ENCODE results near the gene CCDC57.

The CCDC57 gene

GRCh38 chr17:82087961-82088837 lies 124.4 kb downstream of the CCDC57 start:
- Histone ChIP-seq H3K36me3 (ENCODE audit: control insufficient read depth in 2 of 2, insufficient read depth in 2 of 2, low read length in 2 of 2) (peaks cover 41 to 43% of the 10 kb centered on the region in 2 donors), H3K27ac (ENCODE audit: low read length) (no peak overlapping the region), H3K9me3 (ENCODE audit: control insufficient read depth in 2 of 2, low read length in 2 of 2) (no peaks in the 10 kb centered on the region), H3K27me3 (ENCODE audit: control insufficient read depth in 1 of 2, insufficient read depth in 2 of 2, low read length in 2 of 2) (no peaks in the 10 kb centered on the region), H3K4me1 (ENCODE audit: control insufficient read depth, insufficient read depth, low read length) (no peaks in the 10 kb centered on the region), H3K4me3 (ENCODE audit: low read length in 2 of 2) (no peak overlapping the region), H3K9ac (ENCODE audit: low read length in 2 of 2) (no peak overlapping the region)

GRCh38 chr17:82086941-82087906 lies 125.4 kb downstream of the CCDC57 start:
- Histone ChIP-seq H3K9ac (ENCODE audit: low read length in 2 of 2) (no peak overlapping the region), H3K36me3 (ENCODE audit: control insufficient read depth in 2 of 2, insufficient read depth in 2 of 2, low read length in 2 of 2) (peaks cover 41 to 45% of the 10 kb centered on the region in 2 donors), H3K4me3 (ENCODE audit: low read length in 2 of 2) (no peak overlapping the region), H3K4me1 (ENCODE audit: control insufficient read depth, insufficient read depth, low read length) (no peaks in the 10 kb centered on the region), H3K27me3 (ENCODE audit: control insufficient read depth in 1 of 2, insufficient read depth in 2 of 2, low read length in 2 of 2) (no peaks in the 10 kb centered on the region), H3K27ac (ENCODE audit: low read length) (no peak overlapping the region), H3K9me3 (ENCODE audit: control insufficient read depth in 2 of 2, low read length in 2 of 2) (no peaks in the 10 kb centered on the region)

GRCh38 chr17:82085931-82086764 lies 126.5 kb downstream of the CCDC57 start:
- no peak overlapping the region for H3K9ac ChIP-seq (ENCODE audit: low read length in 2 of 2)
- no peaks in the 10 kb centered on the region for H3K27me3 ChIP-seq (ENCODE audit: control insufficient read depth in 1 of 2, insufficient read depth in 2 of 2, low read length in 2 of 2)
- H3K36me3 ChIP-seq (ENCODE audit: control insufficient read depth in 2 of 2, insufficient read depth in 2 of 2, low read length in 2 of 2) = peaks cover 38 to 48% of the 10 kb centered on the region in 2 donors
- no peaks in the 10 kb centered on the region for H3K4me1 ChIP-seq (ENCODE audit: control insufficient read depth, insufficient read depth, low read length)
- no peak overlapping the region for H3K27ac ChIP-seq (ENCODE audit: low read length)
- no peak overlapping the region for H3K4me3 ChIP-seq (ENCODE audit: low read length in 2 of 2)
- H3K9me3 ChIP-seq (ENCODE audit: control insufficient read depth in 2 of 2, low read length in 2 of 2) = no peaks in the 10 kb centered on the region

DNA sequence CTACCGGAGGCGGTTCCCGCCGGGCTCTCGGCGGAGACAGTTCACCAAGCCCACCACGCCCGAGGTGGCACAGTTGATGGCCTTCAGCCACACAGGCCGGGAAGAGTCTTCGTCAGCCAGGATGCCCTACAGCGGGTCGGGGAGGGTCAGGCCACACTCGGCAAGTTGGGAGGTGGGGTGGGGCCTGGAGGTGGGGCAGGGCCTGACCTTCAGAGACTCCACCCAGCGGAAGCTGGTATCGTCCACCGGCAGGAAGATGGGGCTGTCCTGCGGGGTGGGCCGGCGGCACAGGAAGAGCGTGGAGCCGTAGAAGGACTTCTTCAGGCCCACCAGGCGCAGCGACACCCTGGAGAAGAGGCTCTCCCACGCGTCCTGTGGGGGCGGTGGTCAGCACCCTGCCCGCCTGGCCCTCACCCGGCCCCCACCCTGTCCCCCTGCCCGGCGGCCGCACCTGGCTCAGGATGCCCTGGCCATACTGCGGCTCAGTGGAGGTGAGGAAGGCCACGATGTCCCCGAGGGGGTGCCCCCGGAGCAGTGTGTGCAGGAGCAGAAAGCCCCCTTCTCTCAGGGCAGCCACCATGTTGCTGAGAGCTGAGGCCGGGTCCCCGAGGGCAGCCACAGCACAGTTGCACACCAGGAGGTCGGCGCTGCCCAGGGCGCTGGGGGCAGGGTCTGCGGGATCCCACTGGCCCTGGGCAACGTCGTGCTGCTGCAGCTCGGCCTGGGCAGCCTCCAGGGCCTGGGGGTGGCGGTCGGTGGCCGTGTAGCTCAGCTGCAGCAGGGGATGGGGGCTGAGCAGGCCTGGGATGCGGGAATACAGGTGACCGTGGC lies 127.4 kb downstream of the CCDC57 start:
- Histone ChIP-seq H3K9ac (ENCODE audit: low read length in 2 of 2) (no peak overlapping the region), H3K36me3 (ENCODE audit: control insufficient read depth in 2 of 2, insufficient read depth in 2 of 2, low read length in 2 of 2) (peaks cover 30 to 48% of the 10 kb centered on the region in 2 donors), H3K4me1 (ENCODE audit: control insufficient read depth, insufficient read depth, low read length) (no peaks in the 10 kb centered on the region), H3K4me3 (ENCODE audit: low read length in 2 of 2) (no peak overlapping the region), H3K9me3 (ENCODE audit: control insufficient read depth in 2 of 2, low read length in 2 of 2) (no peaks in the 10 kb centered on the region), H3K27ac (ENCODE audit: low read length) (no peak overlapping the region), H3K27me3 (ENCODE audit: control insufficient read depth in 1 of 2, insufficient read depth in 2 of 2, low read length in 2 of 2) (no peaks in the 10 kb centered on the region)

GRCh38 chr17:82084373-82085030 lies 128.1 kb downstream of the CCDC57 start:
- Histone ChIP-seq H3K36me3 (ENCODE audit: control insufficient read depth in 2 of 2, insufficient read depth in 2 of 2, low read length in 2 of 2) (peaks cover 25 to 46% of the 10 kb centered on the region in 2 donors), H3K4me3 (ENCODE audit: low read length in 2 of 2) (no peak overlapping the region), H3K27ac (ENCODE audit: low read length) (no peak overlapping the region), H3K9me3 (ENCODE audit: control insufficient read depth in 2 of 2, low read length in 2 of 2) (no peaks in the 10 kb centered on the region), H3K27me3 (ENCODE audit: control insufficient read depth in 1 of 2, insufficient read depth in 2 of 2, low read length in 2 of 2) (no peaks in the 10 kb centered on the region), H3K9ac (ENCODE audit: low read length in 2 of 2) (no peak overlapping the region), H3K4me1 (ENCODE audit: control insufficient read depth, insufficient read depth, low read length) (no peaks in the 10 kb centered on the region)

DNA sequence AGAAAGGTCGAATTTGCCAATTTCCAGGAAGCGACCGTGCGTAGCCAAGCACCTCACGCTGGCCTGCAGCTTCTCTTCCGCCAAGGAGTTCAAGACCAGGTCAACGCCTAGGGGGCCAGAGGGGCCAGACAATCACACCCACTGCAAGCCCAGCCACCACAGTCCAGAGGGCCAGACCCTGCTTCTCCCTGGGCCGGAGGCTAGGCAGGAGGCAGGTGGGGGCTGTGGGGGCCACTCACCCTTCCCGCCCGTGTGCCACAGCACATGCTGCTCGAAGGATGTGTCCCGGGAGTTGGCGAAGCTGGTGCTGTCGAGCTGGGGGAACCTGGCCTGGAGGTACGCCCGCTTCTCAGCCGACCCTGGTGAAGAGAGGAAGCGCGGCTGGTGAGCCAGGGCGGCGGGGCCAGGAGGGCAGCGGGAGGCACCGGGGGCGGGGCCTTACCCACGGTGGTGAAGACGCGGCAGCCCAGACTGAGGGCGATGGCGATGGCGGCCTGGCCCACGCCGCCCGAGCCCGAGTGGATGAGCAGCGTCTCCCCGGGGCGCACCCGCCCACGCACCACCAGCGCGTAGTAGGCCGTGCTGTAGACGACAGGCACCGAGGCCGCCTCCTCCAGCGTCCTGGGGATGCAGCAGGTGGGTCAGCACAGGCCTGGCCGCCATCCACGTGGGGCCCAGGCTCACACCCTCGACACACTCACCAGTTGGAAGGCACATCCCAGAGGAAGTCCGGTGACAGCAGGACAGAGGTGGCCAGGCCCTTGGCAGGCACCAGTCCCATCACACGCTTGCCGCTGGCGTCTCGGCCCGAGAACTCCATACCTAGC lies 128.9 kb downstream of the CCDC57 start:
- Histone ChIP-seq H3K27me3 (ENCODE audit: control insufficient read depth in 1 of 2, insufficient read depth in 2 of 2, low read length in 2 of 2) (no peaks in the 10 kb centered on the region), H3K9ac (ENCODE audit: low read length in 2 of 2) (no peak overlapping the region), H3K9me3 (ENCODE audit: control insufficient read depth in 2 of 2, low read length in 2 of 2) (no peaks in the 10 kb centered on the region), H3K4me1 (ENCODE audit: control insufficient read depth, insufficient read depth, low read length) (no peaks in the 10 kb centered on the region), H3K27ac (ENCODE audit: low read length) (no peak overlapping the region), H3K4me3 (ENCODE audit: low read length in 2 of 2) (no peak overlapping the region), H3K36me3 (ENCODE audit: control insufficient read depth in 2 of 2, insufficient read depth in 2 of 2, low read length in 2 of 2) (peaks cover 24 to 43% of the 10 kb centered on the region in 2 donors)

DNA sequence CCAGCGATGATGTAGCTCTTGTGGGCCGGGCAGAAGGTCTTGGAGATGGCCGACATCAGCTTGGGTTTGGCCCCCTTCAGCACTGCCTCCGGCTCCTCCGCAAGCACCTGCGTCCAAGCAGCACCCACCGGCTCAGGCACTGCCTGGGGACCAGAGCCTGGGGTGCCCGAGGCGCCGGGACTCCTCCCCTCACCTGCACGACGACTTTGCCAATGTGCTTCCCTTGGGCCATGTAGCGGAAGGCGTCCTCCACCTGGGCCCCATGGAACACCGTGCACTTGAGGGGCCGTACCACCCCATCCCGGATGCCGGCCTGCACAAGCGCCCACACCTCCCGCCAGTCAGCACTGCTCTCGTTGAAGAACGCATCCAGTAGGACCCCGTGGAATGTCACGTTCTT lies 129.6 kb downstream of the CCDC57 start:
- no peaks in the 10 kb centered on the region for H3K9me3 ChIP-seq (ENCODE audit: control insufficient read depth in 2 of 2, low read length in 2 of 2)
- H3K27ac ChIP-seq (ENCODE audit: low read length) = no peak overlapping the region
- H3K4me1 ChIP-seq (ENCODE audit: control insufficient read depth, insufficient read depth, low read length) = no peaks in the 10 kb centered on the region
- H3K36me3 ChIP-seq (ENCODE audit: control insufficient read depth in 2 of 2, insufficient read depth in 2 of 2, low read length in 2 of 2) = peaks cover 19 to 40% of the 10 kb centered on the region in 2 donors
- no peak overlapping the region for H3K9ac ChIP-seq (ENCODE audit: low read length in 2 of 2)
- H3K27me3 ChIP-seq (ENCODE audit: control insufficient read depth in 1 of 2, insufficient read depth in 2 of 2, low read length in 2 of 2) = no peaks in the 10 kb centered on the region
- no peak overlapping the region for H3K4me3 ChIP-seq (ENCODE audit: low read length in 2 of 2)

GRCh38 chr17:82082456-82082855 lies 130.2 kb downstream of the CCDC57 start:
- H3K9ac ChIP-seq (ENCODE audit: low read length in 2 of 2) = no peak overlapping the region
- no peaks in the 10 kb centered on the region for H3K9me3 ChIP-seq (ENCODE audit: control insufficient read depth in 2 of 2, low read length in 2 of 2)
- no peaks in the 10 kb centered on the region for H3K4me1 ChIP-seq (ENCODE audit: control insufficient read depth, insufficient read depth, low read length)
- H3K27me3 ChIP-seq (ENCODE audit: control insufficient read depth in 1 of 2, insufficient read depth in 2 of 2, low read length in 2 of 2) = no peaks in the 10 kb centered on the region
- H3K36me3 ChIP-seq (ENCODE audit: control insufficient read depth in 2 of 2, insufficient read depth in 2 of 2, low read length in 2 of 2) = peaks cover 16 to 35% of the 10 kb centered on the region in 2 donors
- H3K27ac ChIP-seq (ENCODE audit: low read length) = no peak overlapping the region
- H3K4me3 ChIP-seq (ENCODE audit: low read length in 2 of 2) = no peak overlapping the region

GRCh38 chr17:82081966-82082365 lies 130.7 kb downstream of the CCDC57 start:
- Histone ChIP-seq H3K9me3 (ENCODE audit: control insufficient read depth in 2 of 2, low read length in 2 of 2) (no peaks in the 10 kb centered on the region), H3K4me1 (ENCODE audit: control insufficient read depth, insufficient read depth, low read length) (no peaks in the 10 kb centered on the region)

More at GRCh38 chr17:82081966-82082365, 130.7 kb downstream of the CCDC57 start:
- no peak overlapping the region for H3K27ac ChIP-seq (ENCODE audit: low read length)
- no peaks in the 10 kb centered on the region for H3K27me3 ChIP-seq (ENCODE audit: control insufficient read depth in 1 of 2, insufficient read depth in 2 of 2, low read length in 2 of 2)
- H3K36me3 ChIP-seq (ENCODE audit: control insufficient read depth in 2 of 2, insufficient read depth in 2 of 2, low read length in 2 of 2) = peaks cover 13 to 33% of the 10 kb centered on the region in 2 donors
- no peak overlapping the region for H3K4me3 ChIP-seq (ENCODE audit: low read length in 2 of 2)
- no peak overlapping the region for H3K9ac ChIP-seq (ENCODE audit: low read length in 2 of 2)
